C4-2B (cell line): ENCODE data around the gene CERS4.

Experiments
- H3K27ac ChIP-seq: fragments of 450-650 bp; 2 replicates; pipeline ENCODE4 v1.5.1; 2017
- ZFX ChIP-seq: fragments of 450-650 bp; IDR thresholded peaks from 2 replicates; pipeline ENCODE4 v1.6.1; 2017
- TF ChIP-seq, protein P1 (sequence below): fragments of 450-650 bp; conservative IDR thresholded peaks from 2 replicates; pipeline ENCODE4 v1.5.1; 2017; ENCODE audit warnings: mild to moderate bottlenecking

The CERS4 gene

DNA sequence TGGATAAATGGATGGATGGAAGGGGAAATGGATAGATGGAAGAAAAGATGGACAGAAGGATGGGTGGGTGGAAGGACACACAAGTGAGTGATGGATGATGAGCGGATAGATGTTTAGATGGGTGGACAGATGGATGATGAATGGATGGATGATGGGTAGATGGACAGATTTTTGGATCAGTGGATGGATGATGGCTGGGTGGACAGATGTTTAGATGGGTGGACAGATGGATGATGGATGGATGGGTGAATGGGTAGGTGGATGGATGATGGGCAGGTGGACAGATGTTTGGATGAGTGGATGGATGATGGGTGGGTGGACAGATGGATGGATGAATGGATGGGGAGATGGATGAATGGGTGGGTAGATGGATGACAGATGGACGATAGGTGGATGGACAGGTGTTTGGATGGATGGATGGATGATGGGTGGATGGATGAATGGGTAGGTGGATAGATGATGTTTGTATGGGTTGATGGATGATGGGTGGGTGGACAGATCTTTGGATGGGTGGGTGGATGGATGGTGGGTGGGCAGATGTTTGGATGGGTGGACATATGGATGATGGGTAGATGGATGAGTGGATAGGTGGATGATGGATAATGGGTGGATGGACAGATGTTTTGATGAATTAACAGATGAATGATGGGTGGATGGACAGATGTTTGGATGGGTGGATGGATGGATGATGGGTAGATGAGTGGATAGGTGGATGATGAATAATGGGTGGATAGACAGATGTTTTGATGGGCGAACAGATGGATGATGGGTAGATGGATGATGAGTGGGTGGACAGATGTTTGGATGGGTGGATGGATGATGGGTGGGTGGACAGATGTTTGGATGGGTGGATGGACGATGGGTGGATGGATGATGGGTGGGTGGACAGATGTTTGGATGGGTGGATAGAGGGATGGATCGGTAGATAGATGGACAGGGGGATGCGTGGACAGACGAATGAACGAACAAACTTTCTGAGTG lies 39.5 kb downstream of the CERS4 start:
- TF ChIP-seq, protein P1, sequence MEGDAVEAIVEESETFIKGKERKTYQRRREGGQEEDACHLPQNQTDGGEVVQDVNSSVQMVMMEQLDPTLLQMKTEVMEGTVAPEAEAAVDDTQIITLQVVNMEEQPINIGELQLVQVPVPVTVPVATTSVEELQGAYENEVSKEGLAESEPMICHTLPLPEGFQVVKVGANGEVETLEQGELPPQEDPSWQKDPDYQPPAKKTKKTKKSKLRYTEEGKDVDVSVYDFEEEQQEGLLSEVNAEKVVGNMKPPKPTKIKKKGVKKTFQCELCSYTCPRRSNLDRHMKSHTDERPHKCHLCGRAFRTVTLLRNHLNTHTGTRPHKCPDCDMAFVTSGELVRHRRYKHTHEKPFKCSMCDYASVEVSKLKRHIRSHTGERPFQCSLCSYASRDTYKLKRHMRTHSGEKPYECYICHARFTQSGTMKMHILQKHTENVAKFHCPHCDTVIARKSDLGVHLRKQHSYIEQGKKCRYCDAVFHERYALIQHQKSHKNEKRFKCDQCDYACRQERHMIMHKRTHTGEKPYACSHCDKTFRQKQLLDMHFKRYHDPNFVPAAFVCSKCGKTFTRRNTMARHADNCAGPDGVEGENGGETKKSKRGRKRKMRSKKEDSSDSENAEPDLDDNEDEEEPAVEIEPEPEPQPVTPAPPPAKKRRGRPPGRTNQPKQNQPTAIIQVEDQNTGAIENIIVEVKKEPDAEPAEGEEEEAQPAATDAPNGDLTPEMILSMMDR = no peak
- TF ChIP-seq ZFX = no peak

DNA sequence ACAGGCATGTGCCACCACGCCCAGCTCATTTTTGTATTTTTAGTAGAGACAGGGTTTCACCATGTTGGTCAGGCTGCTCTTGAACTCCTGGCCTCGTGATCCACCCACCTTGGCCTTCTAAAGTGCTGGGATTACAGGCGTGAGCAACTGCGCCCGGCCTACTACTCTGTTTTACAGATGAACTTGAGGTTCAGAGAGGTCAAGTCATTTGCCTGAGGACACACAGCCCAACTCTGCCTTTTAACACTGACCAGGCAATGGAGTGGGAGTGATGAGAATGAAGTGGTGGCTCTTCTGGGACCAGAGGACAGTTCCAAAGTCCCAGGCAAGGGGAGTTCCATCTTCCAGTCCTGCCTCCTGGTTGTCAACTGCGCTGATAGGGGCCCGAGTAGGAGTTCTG lies 41.4 kb downstream of the CERS4 start:
- TF ChIP-seq, protein P1 = no peak
- no peak for TF ChIP-seq ZFX
- H3K27ac ChIP-seq = peak overlapping the region; percentile 22

More for the DNA sequence above, 39.5 kb downstream of the CERS4 start:
- no peak overlapping the region for H3K27ac ChIP-seq

DNA sequence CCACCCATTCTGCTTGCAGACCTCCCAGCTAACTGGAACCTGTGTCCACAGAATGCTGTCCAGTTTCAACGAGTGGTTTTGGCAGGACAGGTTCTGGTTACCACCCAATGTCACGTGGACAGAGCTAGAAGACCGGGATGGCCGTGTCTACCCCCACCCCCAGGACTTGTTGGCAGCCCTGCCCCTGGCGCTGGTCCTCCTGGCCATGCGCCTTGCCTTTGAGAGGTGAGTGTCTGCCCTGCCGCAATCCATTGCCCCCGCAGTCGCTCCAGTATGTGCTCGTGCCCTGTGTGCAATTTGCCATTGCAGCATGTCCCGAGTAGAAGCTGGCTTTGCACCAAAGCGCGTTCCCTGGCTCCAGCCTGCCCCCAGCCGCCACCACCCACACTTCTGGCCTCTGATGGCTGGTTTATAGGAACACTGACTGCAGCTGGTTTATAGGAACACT lies 41.9 kb downstream of the CERS4 start:
- peak overlapping the region; percentile 22 for H3K27ac ChIP-seq
- TF ChIP-seq ZFX = no peak
- TF ChIP-seq, protein P1 = no peak

DNA sequence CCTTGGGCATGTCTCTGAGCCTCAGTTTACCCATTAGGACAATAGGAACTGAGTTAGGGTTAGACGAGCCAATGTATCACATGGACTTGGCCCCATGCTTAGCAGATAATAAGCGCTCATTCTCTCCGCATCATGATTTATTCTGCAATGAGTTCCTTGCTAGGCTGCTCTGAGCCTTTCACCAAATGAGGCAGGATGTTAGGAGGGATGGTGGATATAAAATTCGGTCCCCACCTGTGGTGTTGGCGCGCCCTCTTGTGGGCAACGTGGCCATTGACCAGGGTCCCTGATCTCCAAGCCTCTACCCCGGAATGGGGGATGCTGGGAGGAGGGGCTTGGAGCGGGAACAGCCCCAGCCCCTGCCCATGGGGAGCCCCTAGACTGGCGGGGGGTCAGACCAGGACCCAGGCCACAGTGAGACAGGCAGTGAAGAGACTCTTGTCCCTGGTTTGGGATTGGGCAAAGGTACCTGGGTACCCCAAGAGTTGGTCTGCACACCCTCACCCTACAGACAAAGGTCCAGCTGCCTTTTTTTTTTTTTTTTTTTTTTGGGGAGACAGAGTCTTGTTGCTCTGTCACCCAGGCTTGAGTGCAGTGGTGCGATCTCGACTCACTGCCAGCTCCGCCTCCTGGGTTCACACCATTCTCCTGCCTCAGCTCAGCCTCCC lies 43.9 kb downstream of the CERS4 start:
- no peak for TF ChIP-seq ZFX
- TF ChIP-seq, protein P1 = peak; percentile 96
- no peak overlapping the region for H3K27ac ChIP-seq

DNA sequence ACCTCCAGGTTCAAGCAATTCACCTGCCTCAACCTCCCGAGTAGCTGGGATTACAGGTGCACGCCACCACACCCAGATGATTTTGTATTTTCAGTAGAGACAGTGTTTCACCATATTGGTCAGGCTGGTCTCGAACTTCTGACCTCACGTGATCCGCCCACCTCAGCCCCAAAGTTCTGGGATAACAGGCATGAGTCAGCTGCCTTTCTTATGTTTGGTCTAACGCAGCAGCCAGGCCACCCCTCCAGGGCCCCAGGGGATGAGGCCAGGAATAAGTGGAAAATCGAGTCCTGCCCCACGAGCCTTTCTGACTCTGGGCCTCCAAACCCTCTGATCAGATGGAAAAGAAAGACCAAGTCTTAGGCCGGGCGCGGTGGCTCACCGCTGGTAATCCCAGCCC lies 44.5 kb downstream of the CERS4 start:
- TF ChIP-seq, protein P1 = no peak
- TF ChIP-seq ZFX = no peak
- H3K27ac ChIP-seq = no peak overlapping the region

DNA sequence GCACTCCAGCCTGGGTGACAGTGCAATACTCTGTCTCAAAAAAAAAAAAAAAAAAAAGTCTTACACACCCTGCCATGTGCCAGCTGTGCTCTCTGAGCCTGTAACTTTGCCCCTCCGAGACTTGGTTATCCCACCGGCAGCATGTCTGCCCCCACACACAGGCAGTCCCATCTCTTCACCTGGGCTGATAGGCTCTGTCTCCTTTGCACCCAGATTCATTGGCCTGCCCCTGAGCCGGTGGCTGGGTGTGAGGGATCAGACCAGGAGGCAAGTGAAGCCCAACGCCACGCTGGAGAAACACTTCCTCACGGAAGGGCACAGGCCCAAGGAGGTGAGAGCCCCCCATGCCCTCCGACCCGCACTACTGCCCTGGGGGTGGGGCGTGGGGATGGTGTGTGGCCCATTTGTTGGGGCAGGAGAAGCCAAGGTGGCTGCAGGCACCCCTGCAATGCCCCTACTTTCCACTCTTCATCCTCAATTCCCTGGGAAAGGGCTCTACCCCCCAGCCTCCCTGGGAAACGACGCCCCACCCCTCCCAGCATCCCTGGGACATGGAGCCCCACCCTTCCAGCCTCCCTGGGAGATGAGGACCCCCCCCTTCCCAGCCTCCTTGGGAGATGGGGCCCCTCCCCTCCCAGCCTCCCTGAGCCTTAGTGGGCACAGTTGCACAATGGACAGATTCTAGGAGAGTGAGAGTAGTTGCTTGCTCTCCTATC lies 45.3 kb downstream of the CERS4 start:
- no peak overlapping the region for H3K27ac ChIP-seq
- no peak for TF ChIP-seq ZFX
- TF ChIP-seq, protein P1 = no peak
